ENCODE measurements around the gene ANKHD1. TPM values are rescaled to one million over a fixed set of nuclear protein-coding genes. Genes with fewer than 3 reads are reported as not detected.

ANKHD1 gene
- polyA plus RNA-seq, 1 of the 3 experiments (the other 2 are of a cell fraction) = 26.7 TPM

- H3K79me2 ChIP-seq (ENCODE audit: insufficient read depth) = no peaks in the 10 kb centered on the region
- H2AFZ ChIP-seq (ENCODE audit: low read depth) = no peak within 1 kb of the TSS
- ChIA-PET POLR2A (no interaction called here), CTCF (interaction anchor here (0.7 to 4.8 kb wide), 8 partner anchors 8 to 359 kb away, joined by 3 to 62 read pairs (median 8); no protein-coding TSS in a partner anchor)
- H3K27me3 ChIP-seq (ENCODE audit: insufficient read depth) = no peaks in the 10 kb centered on the region
- H3K4me3 ChIP-seq (ENCODE audit: low read depth in 2 of 2, low read length in 1 of 2) = no peak within 1 kb of the TSS; a peak in 1 of 4 replicates
- H3K27ac ChIP-seq (ENCODE audit: low read depth in 2 of 2, low read length in 1 of 2) = no peak within 1 kb of the TSS
- no peak within 1 kb of the TSS for H3K4me2 ChIP-seq
- H3K9me2 ChIP-seq = no peaks in the 10 kb centered on the region
- H3K4me1 ChIP-seq (ENCODE audit: control insufficient read depth in 1 of 2, insufficient read depth in 2 of 2, low read depth in 1 of 2, low read length in 1 of 2) = peaks cover 0 to 6% of the 10 kb centered on the region in 2 experiments; a peak in 1 of 4 replicates
- H4K20me1 ChIP-seq (ENCODE audit: insufficient read depth) = no peaks in the 10 kb centered on the region
- H3K9ac ChIP-seq = no peak within 1 kb of the TSS
- no peak for DNase-seq
- H3K9me3 ChIP-seq = no peaks in the 10 kb centered on the region
- H3K36me3 ChIP-seq (replicated peaks in 1 of 2; ENCODE audit: control insufficient read depth in 1 of 2, insufficient read depth in 2 of 2, low read length in 1 of 2) = no peaks in the 10 kb centered on the region
- 86% methylated on average over 2 of the region's 2 CpGs for WGBS (ENCODE audit: low lambda C conversion rate)
- peaks cover 4% of the 10 kb centered on the region for H3F3A ChIP-seq (replicated peaks; ENCODE audit: insufficient read depth)
- TF ChIP-seq TCF12 (IDR thresholded peaks at IDR 0.05) (no peak), SMC3 (IDR thresholded peaks at IDR 0.05; ENCODE audit: low read depth, low read length) (no peak), TAF1 (IDR thresholded peaks at IDR 0.05; ENCODE audit: borderline replicate concordance, low read depth, low read length) (no peak)
- TF ChIP-seq, protein P1, sequence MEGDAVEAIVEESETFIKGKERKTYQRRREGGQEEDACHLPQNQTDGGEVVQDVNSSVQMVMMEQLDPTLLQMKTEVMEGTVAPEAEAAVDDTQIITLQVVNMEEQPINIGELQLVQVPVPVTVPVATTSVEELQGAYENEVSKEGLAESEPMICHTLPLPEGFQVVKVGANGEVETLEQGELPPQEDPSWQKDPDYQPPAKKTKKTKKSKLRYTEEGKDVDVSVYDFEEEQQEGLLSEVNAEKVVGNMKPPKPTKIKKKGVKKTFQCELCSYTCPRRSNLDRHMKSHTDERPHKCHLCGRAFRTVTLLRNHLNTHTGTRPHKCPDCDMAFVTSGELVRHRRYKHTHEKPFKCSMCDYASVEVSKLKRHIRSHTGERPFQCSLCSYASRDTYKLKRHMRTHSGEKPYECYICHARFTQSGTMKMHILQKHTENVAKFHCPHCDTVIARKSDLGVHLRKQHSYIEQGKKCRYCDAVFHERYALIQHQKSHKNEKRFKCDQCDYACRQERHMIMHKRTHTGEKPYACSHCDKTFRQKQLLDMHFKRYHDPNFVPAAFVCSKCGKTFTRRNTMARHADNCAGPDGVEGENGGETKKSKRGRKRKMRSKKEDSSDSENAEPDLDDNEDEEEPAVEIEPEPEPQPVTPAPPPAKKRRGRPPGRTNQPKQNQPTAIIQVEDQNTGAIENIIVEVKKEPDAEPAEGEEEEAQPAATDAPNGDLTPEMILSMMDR (IDR thresholded peaks at IDR 0.05) = no peak
Measured at GRCh38 chr5:140360101-140360500, 41.5 kb upstream of the ANKHD1 start, which contains the start of gene SLC4A9. Gene SLC4A9 (plus strand): TSS chr5:140360194. CDS start chr5:140360237, 43 bp downstream.

DNA sequence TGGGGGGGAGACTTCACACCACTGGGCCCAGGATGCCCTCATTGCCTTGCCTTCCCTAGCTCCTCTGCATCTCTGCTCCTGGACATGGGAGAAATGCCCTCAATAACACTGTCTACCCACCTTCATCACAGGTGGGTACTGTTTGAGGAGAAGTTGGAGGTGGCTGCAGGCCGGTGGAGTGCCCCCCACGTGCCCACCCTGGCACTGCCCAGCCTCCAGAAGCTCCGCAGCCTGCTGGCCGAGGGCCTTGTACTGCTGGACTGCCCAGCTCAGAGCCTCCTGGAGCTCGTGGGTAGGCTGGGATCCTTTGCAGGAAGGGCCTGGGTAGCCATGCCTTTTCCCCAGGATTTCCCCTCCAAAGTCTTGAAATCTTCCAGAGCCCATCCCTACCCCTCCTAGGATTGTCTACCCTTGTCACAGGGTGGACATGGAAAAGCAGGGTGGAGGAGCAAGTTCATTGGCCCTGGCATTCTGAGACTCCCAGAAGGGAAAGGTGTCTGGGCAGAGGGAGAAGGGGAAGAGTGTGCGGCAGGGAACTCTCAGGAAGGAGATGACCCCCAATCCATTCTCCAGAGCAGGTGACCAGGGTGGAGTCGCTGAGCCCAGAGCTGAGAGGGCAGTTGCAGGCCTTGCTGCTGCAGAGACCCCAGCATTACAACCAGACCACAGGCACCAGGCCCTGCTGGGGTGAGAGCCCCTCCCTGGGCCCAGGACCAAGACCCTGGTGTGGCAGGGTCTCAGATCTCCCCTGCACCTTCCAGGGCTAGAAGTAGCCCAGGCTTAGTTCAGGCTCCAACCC is 40.8 kb upstream of the ANKHD1 start:
- CTCF ChIA-PET = interaction anchor here (0.7 to 4.8 kb wide), 10 partner anchors 9 to 358 kb away, joined by 3 to 62 read pairs (median 5); partner anchors contain the start of gene HBEGF
- Histone ChIP-seq H3K9ac (no peak overlapping the region), H3K4me3 (ENCODE audit: low read depth in 2 of 2, low read length in 1 of 2) (no peak overlapping the region), H4K20me1 (ENCODE audit: insufficient read depth) (no peaks in the 10 kb centered on the region), H3K4me2 (no peak overlapping the region), H3K36me3 (replicated peaks in 1 of 2; ENCODE audit: control insufficient read depth in 1 of 2, insufficient read depth in 2 of 2, low read length in 1 of 2) (no peaks in the 10 kb centered on the region), H3K27me3 (ENCODE audit: insufficient read depth) (no peaks in the 10 kb centered on the region), H3K9me3 (no peaks in the 10 kb centered on the region), H3K9me2 (no peaks in the 10 kb centered on the region), H3K79me2 (ENCODE audit: insufficient read depth) (no peaks in the 10 kb centered on the region), H3K4me1 (ENCODE audit: control insufficient read depth in 1 of 2, insufficient read depth in 2 of 2, low read depth in 1 of 2, low read length in 1 of 2) (peaks cover 0 to 6% of the 10 kb centered on the region in 2 experiments; a peak in 1 of 4 replicates), H3K27ac (ENCODE audit: low read depth in 2 of 2, low read length in 1 of 2) (no peak overlapping the region), H3F3A (replicated peaks; ENCODE audit: insufficient read depth) (peaks cover 4% of the 10 kb centered on the region), H2AFZ (ENCODE audit: low read depth) (no peak overlapping the region)
- POLR2A ChIA-PET = no interaction called here
- DNase-seq = no peak
- 58% methylated on average over 4 of the region's 7 CpGs for WGBS (ENCODE audit: low lambda C conversion rate)
- TF ChIP-seq, protein P2, sequence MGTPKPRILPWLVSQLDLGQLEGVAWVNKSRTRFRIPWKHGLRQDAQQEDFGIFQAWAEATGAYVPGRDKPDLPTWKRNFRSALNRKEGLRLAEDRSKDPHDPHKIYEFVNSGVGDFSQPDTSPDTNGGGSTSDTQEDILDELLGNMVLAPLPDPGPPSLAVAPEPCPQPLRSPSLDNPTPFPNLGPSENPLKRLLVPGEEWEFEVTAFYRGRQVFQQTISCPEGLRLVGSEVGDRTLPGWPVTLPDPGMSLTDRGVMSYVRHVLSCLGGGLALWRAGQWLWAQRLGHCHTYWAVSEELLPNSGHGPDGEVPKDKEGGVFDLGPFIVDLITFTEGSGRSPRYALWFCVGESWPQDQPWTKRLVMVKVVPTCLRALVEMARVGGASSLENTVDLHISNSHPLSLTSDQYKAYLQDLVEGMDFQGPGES (IDR thresholded peaks at IDR 0.05; ENCODE audit: low read depth, low read length) = no peak
- TF ChIP-seq SMC3 (IDR thresholded peaks at IDR 0.05; ENCODE audit: low read depth, low read length) (no peak), SIN3A (IDR thresholded peaks at IDR 0.05; ENCODE audit: borderline replicate concordance, low read depth, low read length) (no peak), USF1 (IDR thresholded peaks at IDR 0.05; ENCODE audit: borderline replicate concordance, low read depth) (no peak), FOXM1 (IDR thresholded peaks at IDR 0.05; ENCODE audit: low read depth) (no peak), YY1 (IDR thresholded peaks at IDR 0.05; ENCODE audit: low read depth) (no peak), GABPA (IDR thresholded peaks at IDR 0.05; ENCODE audit: low read depth) (no peak), JUND (IDR thresholded peaks at IDR 0.05) (no peak), TAF1 (IDR thresholded peaks at IDR 0.05; ENCODE audit: borderline replicate concordance, low read depth, low read length) (no peak), REST (IDR thresholded peaks at IDR 0.05; ENCODE audit: low read depth, low read length) (no peak), NRF1 (IDR thresholded peaks at IDR 0.05; ENCODE audit: low read depth, low read length) (no peak)
- TF ChIP-seq, protein P3, sequence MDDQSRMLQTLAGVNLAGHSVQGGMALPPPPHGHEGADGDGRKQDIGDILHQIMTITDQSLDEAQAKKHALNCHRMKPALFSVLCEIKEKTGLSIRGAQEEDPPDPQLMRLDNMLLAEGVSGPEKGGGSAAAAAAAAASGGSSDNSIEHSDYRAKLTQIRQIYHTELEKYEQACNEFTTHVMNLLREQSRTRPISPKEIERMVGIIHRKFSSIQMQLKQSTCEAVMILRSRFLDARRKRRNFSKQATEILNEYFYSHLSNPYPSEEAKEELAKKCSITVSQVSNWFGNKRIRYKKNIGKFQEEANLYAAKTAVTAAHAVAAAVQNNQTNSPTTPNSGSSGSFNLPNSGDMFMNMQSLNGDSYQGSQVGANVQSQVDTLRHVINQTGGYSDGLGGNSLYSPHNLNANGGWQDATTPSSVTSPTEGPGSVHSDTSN (IDR thresholded peaks at IDR 0.05) = no peak
- TF ChIP-seq, protein P1 (IDR thresholded peaks at IDR 0.05) = no peak

Measured in SK-N-SH (cell line).